ENCODE results near the gene ATP5MC3.

ATP5MC3 gene

GRCh38 chr2:175167792-175168563 is 13.5 kb downstream of the ATP5MC3 start, which contains the start of gene ATF2:
TSS of gene ATF2 (minus strand) at chr2:175168203. CDS start at chr2:175136443, 31,760 bp downstream.
- DNase-seq (ENCODE audit: low read depth, low spot score), result peak; percentile 100

- DNase-seq (ENCODE audit: low read depth, low spot score), result peak; percentile 6
Observed at GRCh38 chr2:175167076-175167791, 14.3 kb downstream of the ATP5MC3 start.

DNA sequence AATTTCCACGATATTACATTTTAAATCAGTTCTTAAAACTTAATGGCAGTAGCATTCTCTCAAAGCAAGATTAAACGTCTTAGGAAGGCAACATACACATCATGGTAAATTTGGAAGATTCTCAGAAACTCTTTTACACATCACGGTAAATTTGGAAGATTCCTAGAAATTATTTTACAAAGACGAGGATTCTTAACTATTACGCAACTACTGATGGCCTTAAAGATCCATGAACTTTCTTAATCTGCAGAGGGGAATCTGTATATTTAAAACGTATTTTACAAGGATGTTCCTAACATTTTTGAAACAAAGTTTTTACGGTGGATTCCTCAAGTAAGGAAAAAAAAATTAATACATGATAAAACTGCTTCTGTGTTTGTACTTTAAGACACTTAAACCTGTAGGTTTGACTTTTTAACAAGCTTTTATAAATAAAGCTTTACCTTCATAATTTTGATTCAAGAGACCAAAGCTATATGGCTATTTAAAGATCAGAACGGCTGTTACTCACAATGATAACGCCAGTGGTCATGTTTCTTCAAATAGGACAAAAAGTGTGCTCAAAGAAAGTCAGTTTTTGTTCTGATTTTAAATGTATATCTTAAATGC is 15.2 kb downstream of the ATP5MC3 start:
- no peak for DNase-seq (ENCODE audit: low read depth, low spot score)

DNA sequence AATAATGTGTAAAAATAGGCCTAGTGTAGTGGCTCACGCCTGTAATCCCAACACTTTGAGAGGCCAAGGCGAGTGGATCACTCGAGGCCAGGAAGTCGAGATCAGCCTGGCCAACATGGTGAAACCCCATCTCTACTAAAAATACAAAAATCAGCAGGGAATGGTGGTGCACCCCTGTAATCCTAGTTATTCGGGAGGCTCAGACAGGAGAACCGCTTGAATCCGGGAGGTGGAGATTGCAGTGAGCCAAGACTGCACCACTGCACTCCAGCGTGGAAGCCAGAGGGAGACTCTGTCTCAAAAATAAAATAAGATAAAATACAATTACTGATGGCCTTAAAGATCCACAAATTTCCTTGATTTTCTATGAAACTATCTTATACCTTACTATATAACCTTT is 17.3 kb downstream of the ATP5MC3 start:
- no peak for DNase-seq (ENCODE audit: low read depth, low spot score)

- no peak for DNase-seq (ENCODE audit: low read depth, low spot score)
Observed at GRCh38 chr2:175158894-175159293, 22.6 kb downstream of the ATP5MC3 start.

GRCh38 chr2:175156534-175156933 is 25.0 kb downstream of the ATP5MC3 start:
- DNase-seq (ENCODE audit: low read depth, low spot score), result no peak

DNA sequence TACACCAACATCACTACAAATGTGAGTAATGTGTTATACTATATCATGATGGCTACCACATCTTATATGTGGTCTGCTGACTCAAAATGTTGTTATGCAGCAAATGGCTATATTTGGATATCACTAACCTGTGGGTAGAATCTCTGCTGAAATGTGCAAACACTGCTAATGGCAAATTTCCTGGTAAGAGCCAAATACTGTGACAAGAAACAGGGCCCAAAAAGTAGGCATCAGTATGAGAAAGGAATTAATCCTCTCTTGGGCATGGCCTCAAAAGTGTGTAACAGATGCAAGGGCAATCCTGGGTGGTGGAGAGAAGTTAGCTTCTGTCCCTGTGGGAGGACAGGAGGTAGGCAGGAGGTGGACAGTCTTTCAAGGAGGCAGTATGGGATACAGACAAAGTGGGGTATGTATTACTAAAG is 26.8 kb downstream of the ATP5MC3 start:
- peak; percentile 6 for DNase-seq (ENCODE audit: low read depth, low spot score)

DNA sequence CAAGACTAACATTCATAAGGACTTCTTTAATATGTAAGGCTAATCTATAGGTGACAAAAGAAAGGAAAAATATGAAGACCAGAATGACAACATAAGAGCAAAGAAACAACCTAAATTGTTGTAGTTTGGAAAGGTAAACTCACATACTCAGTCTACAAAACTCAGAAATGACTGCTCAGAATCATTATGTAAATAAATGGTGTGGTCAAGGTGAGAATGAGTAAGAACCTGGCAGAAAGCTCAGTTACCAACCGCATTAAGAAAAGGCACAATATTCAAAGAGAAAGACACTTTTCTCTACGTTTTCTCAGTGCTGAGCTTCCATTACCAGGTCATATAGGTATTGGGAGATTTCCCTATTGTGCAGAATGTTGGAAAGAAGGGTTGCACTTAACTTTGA is 29.3 kb downstream of the ATP5MC3 start:
- DNase-seq (ENCODE audit: low read depth, low spot score), result no peak

- no peak for DNase-seq (ENCODE audit: low read depth, low spot score)
Observed at GRCh38 chr2:175151791-175152190, 29.7 kb downstream of the ATP5MC3 start.

- no peak for DNase-seq (ENCODE audit: low read depth, low spot score)
Observed at GRCh38 chr2:175147186-175147585, 34.3 kb downstream of the ATP5MC3 start.

DNA sequence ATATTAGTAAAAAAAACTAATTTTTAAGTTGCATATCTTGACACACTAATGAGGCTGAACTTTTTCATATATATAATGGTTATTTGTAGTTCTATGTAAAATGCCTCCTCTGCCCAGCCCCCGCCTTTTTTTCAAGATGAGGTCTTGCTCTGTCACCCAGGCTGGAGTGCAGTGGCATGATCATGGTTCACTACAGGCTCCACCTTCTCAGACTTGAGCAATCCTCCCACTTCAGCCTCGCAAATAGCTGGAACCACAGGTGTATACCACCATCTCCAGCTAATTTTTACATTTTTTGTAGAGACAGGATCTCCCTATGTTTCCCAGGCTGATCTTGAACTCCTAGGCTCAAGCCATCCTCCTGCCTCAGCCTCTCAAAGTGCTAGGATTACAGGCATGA is 37.8 kb downstream of the ATP5MC3 start:
- no peak for DNase-seq (ENCODE audit: low read depth, low spot score)

DNA sequence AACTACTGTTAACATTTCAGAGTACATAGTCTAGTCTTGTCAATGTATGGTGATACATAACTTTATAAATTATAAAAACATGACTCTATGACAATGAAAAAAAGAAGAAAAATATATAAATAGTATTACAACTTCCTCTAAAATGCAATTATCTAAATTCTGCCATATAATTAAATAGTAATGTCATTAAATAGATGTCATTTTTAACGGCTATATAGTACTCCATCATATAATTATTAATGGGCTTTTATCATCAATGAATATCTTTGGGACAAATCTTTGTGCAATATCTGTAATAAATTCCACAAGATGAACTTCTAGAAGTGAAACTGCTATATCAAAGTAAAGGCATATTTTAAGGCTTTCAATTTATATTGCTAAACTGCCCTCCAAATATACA is 38.3 kb downstream of the ATP5MC3 start:
- DNase-seq (ENCODE audit: low read depth, low spot score), result no peak

- no peak for DNase-seq (ENCODE audit: low read depth, low spot score)
Observed at GRCh38 chr2:175140332-175140731, 41.2 kb downstream of the ATP5MC3 start.

DNA sequence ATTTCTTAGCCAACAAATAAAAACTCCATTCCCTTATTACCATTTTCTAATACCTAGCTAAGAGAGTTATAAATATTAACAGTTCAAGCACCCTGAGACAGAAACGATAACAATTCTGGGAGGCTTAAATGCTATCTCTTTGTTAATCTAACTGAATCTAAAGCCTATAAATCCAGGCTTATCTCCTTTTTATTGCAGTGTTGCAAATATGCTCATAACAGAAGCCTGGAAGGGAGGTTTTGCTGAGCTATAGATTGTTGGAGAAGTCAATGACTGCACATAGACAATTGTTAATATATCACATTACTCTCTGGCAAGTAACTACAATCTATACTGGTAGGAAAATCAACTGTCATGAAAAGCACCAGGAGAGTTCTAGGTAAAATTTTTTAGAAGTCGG is 43.7 kb downstream of the ATP5MC3 start:
- DNase-seq (ENCODE audit: low read depth, low spot score), result no peak

DNA sequence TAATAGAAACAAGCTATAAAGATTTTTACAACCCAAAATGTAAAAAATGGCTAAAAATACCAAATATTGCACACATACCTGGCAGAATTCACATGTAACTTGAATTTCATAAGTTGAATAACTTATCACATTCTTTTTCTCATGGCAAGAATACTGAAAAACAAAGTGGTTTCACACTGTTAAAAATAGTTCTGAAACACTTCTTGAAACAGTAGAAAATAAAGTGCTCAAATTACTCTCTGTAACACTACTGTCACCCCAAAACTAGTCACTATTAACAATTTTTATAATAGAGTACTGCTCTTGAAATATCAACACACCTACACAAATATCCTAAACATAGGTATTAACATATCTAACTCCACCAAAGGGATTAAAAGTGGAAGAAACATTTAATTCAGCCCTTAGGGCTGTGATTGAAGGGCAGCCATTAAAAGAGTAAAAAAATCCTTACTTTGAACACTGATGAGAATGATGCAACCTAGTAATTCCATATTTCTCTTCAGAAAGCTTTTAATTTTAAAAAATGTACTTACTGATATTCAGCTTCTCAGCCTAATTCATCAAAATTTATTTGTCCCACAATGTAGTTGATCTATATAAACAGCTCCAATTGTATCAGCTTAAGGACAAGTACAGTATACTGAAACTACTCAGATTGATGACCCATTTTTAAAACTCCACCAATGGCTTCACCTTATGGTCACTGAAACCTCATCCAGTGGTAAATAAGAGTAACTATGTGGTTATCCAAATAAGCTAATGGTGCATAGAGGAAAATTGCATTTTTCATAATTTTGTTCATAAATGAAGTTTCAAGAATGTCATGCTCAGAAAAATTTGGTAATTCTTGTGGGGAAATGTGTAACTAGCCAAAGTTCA is 44.9 kb downstream of the ATP5MC3 start:
- DNase-seq (ENCODE audit: low read depth, low spot score), result no peak

- no peak for DNase-seq (ENCODE audit: low read depth, low spot score)
Observed at GRCh38 chr2:175135862-175136261, 45.6 kb downstream of the ATP5MC3 start.

DNA sequence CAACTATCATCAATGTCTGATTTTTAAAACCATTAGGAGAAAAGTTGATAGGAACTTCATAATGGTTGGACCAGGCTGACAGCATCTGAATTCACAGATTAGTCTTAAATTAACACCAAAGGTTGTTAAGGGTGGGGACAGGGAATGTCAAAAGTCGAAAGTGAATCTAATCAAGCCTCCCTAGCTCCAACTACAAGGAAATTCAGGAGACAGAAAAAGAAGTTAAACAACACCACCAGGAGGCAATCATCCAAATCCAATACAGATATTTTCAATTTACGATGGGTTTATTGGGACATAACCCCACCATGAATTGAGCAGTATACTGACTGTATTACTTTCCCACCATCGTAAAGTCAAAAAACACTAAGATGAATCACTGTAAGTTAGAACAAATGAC is 46.3 kb downstream of the ATP5MC3 start:
- no peak for DNase-seq (ENCODE audit: low read depth, low spot score)

- no peak for DNase-seq (ENCODE audit: low read depth, low spot score)
Observed at GRCh38 chr2:175131252-175131651, 50.3 kb downstream of the ATP5MC3 start.

DNA sequence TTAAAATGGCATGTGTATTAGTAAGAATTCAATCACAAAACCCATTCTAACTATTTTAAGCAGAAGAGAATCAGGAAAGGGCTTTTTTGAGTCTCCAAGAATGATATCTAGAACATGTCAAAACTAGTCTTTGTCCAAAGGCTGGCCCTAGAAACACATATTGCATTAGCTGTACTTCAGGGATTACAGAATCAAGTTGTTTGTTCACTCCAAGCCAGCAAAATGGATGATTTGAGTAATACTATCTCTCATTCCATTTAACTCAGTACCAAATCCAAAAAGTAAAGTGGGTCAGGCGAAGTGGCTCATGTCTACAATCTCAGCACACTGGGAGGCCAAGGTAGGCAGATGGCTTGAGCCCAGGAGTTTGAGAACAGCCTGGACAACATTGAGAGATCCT is 54.8 kb downstream of the ATP5MC3 start:
- DNase-seq (ENCODE audit: low read depth, low spot score), result no peak
